Loucy (cell line): ENCODE results near the gene RIN3.

Experiments used
- H2AFZ ChIP-seq: fragments of 200-600 bp; sonication (generic); 2 replicates; pipeline ENCODE4 v1.6.0; 2016; ENCODE audit warnings: antibody characterized with exemption, mild to moderate bottlenecking, low read length, moderate library complexity
- H3F3A ChIP-seq: fragments of 200-600 bp; 2 replicates; pipeline ENCODE4 v1.6.0; 2016; ENCODE audit warnings: antibody characterized with exemption, low read depth, mild to moderate bottlenecking
- H3K27me3 ChIP-seq: fragments of 200-600 bp; sonication (generic); 2 replicates; pipeline ENCODE4 v1.6.1; 2014; ENCODE audit warnings: low read length, mild to moderate bottlenecking; ENCODE audit not compliant: insufficient read depth, poor library complexity, severe bottlenecking
- H3K36me3 ChIP-seq: fragments of 200-600 bp; sonication (generic); 2 replicates; pipeline ENCODE4 v1.6.1; 2016; ENCODE audit warnings: low read length; ENCODE audit not compliant: insufficient read depth
- H3K4me1 ChIP-seq: fragments of 200-600 bp; sonication (generic); 2 replicates; pipeline ENCODE4 v1.5.1; 2014; ENCODE audit warnings: low read length, mild to moderate bottlenecking; ENCODE audit not compliant: insufficient read depth, poor library complexity, severe bottlenecking
- H3K4me2 ChIP-seq: fragments of 200-600 bp; sonication (generic); 2 replicates; pipeline ENCODE4 v1.6.0; 2014; ENCODE audit warnings: antibody characterized with exemption, low read length, low read depth, mild to moderate bottlenecking; ENCODE audit not compliant: poor library complexity, severe bottlenecking
- H3K4me3 ChIP-seq: fragments of 200-600 bp; sonication (generic); 2 replicates; pipeline ENCODE4 v1.5.1; 2014; ENCODE audit warnings: low read length, mild to moderate bottlenecking, mixed read lengths; ENCODE audit not compliant: poor library complexity, severe bottlenecking
- H3K79me2 ChIP-seq: fragments of 200-600 bp; sonication (generic); 2 replicates; pipeline ENCODE4 v1.6.1; 2014; ENCODE audit warnings: low read length; ENCODE audit not compliant: insufficient read depth
- H3K9ac ChIP-seq: fragments of 200-600 bp; sonication (generic); 2 replicates; pipeline ENCODE4 v1.6.0; 2014; ENCODE audit warnings: mild to moderate bottlenecking, low read depth, low read length, moderate library complexity; ENCODE audit not compliant: poor library complexity, severe bottlenecking
- H3K9me2 ChIP-seq: fragments of 200-600 bp; sonication (generic); replicated peaks from 2 replicates; pipeline ENCODE4 v1.6.1; 2016; ENCODE audit warnings: low read depth, low read length, mixed read lengths
- H3K9me3 ChIP-seq: fragments of 200-600 bp; sonication (generic); 2 replicates; pipeline ENCODE4 v1.6.1; 2014; ENCODE audit warnings: mild to moderate bottlenecking, antibody characterized with exemption, low read length, low read depth; ENCODE audit not compliant: insufficient read depth
- H4K20me1 ChIP-seq: fragments of 200-600 bp; sonication (generic); 2 replicates; pipeline ENCODE4 v1.6.0; 2014; ENCODE audit warnings: antibody characterized with exemption, low read length, mild to moderate bottlenecking; ENCODE audit not compliant: insufficient read depth, poor library complexity, severe bottlenecking
- CTCF ChIP-seq: fragments of 200-600 bp; sonication (generic); conservative IDR thresholded peaks from 2 replicates; pipeline ENCODE4 v1.5.1; 2014; ENCODE audit warnings: mild to moderate bottlenecking, antibody characterized with exemption, low read length
- EZH2phosphoT487 ChIP-seq: fragments of 200-600 bp; IDR thresholded peaks from 2 replicates; pipeline ENCODE4 v1.6.1; 2018; ENCODE audit warnings: antibody characterized with exemption, mild to moderate bottlenecking, moderate library complexity, borderline replicate concordance

Gene RIN3

GRCh38 chr14:92622311-92622710, 108.7 kb downstream of the RIN3 start:
- TF ChIP-seq CTCF (no peak), EZH2phosphoT487 (no peak)
- no peaks in the 10 kb centered on the region for H4K20me1 ChIP-seq
- H3K4me2 ChIP-seq, result no peak overlapping the region
- H3K4me1 ChIP-seq, result no peaks in the 10 kb centered on the region
- H3K36me3 ChIP-seq, result peaks cover 63% of the 10 kb centered on the region
- no peaks in the 10 kb centered on the region for H3K27me3 ChIP-seq
- no peaks in the 10 kb centered on the region for H3K9me2 ChIP-seq
- no peak overlapping the region for H3K9ac ChIP-seq
- no peaks in the 10 kb centered on the region for H3K79me2 ChIP-seq
- H3K4me3 ChIP-seq, result no peak overlapping the region
- H2AFZ ChIP-seq, result no peak overlapping the region
- peaks cover under 1% of the 10 kb centered on the region; the same call in 1 of the 2 replicates for H3K9me3 ChIP-seq
- H3F3A ChIP-seq, result no peaks in the 10 kb centered on the region

- Histone ChIP-seq H2AFZ (no peak overlapping the region), H3K79me2 (no peaks in the 10 kb centered on the region), H4K20me1 (no peaks in the 10 kb centered on the region), H3K4me3 (no peak overlapping the region), H3K4me2 (no peak overlapping the region), H3K27me3 (no peaks in the 10 kb centered on the region), H3K9me3 (peaks cover 8% of the 10 kb centered on the region; the same call in 1 of the 2 replicates), H3K9me2 (no peaks in the 10 kb centered on the region), H3F3A (no peaks in the 10 kb centered on the region), H3K9ac (no peak overlapping the region), H3K4me1 (no peaks in the 10 kb centered on the region), H3K36me3 (peaks cover 59% of the 10 kb centered on the region)
- TF ChIP-seq CTCF (no peak), EZH2phosphoT487 (no peak)
These were observed 111.2 kb downstream of the RIN3 start for GRCh38 chr14:92624764-92625163.

- TF ChIP-seq EZH2phosphoT487 (no peak), CTCF (no peak)
- no peaks in the 10 kb centered on the region for H3F3A ChIP-seq
- no peaks in the 10 kb centered on the region for H3K27me3 ChIP-seq
- H4K20me1 ChIP-seq, result no peaks in the 10 kb centered on the region
- no peak overlapping the region for H3K9ac ChIP-seq
- H3K9me2 ChIP-seq, result no peaks in the 10 kb centered on the region
- no peaks in the 10 kb centered on the region for H3K4me1 ChIP-seq
- no peak overlapping the region for H3K4me2 ChIP-seq
- no peak overlapping the region for H2AFZ ChIP-seq
- no peak overlapping the region for H3K4me3 ChIP-seq
- no peaks in the 10 kb centered on the region for H3K79me2 ChIP-seq
- peaks cover 8% of the 10 kb centered on the region; the same call in 1 of the 2 replicates for H3K9me3 ChIP-seq
- H3K36me3 ChIP-seq, result peaks cover 57% of the 10 kb centered on the region
These were observed 111.6 kb downstream of the RIN3 start for GRCh38 chr14:92625213-92625612.
